RWPE2 (cell line): ENCODE data around the gene TRIM26.
A peak's percentile ranks its signal among the peaks of the same experiment; 100 is the strongest.
"Not testable (repeated sequence)": the region's sequence is repeated elsewhere in the genome, so short reads cannot be mapped to it uniquely, and the experiment has no call there.

ENCODE experiments used
- ATAC-seq: fragments of 200-7000 bp; cut with Tn5 transposase; 3 replicates; pipeline ENCODE4 v1.9.1; 2021; ENCODE audit warnings: low read depth
- DNase-seq: peaks from one replicate; pipeline ENCODE4 v3.0.0-alpha.2; 2020; ENCODE audit warnings: low spot score
- H3K27ac ChIP-seq: fragments of 450-650 bp; 2 replicates; pipeline ENCODE4 v1.5.1; 2017; ENCODE audit warnings: mild to moderate bottlenecking; ENCODE audit not compliant: poor library complexity, severe bottlenecking
- H3K27me3 ChIP-seq: fragments of 250-450 bp; sonication (Bioruptor Pico); 2 replicates; pipeline ENCODE4 v1.5.1; 2021; ENCODE audit warnings: mild to moderate bottlenecking, moderate library complexity; ENCODE audit not compliant: insufficient read depth, poor library complexity, severe bottlenecking
- H3K36me3 ChIP-seq: fragments of 250-450 bp; sonication (Bioruptor Pico); 2 replicates; pipeline ENCODE4 v1.5.1; 2020; ENCODE audit warnings: low read depth, mild to moderate bottlenecking, moderate library complexity
- H3K4me1 ChIP-seq: fragments of 250-450 bp; sonication (Bioruptor Pico); 2 replicates; pipeline ENCODE4 v1.5.1; 2021; ENCODE audit warnings: mild to moderate bottlenecking, moderate library complexity; ENCODE audit not compliant: insufficient read depth, poor library complexity, severe bottlenecking
- H3K4me3 ChIP-seq: fragments of 250-450 bp; sonication (Bioruptor Pico); 2 replicates; pipeline ENCODE4 v1.5.1; 2021; ENCODE audit warnings: mild to moderate bottlenecking, moderate library complexity; ENCODE audit not compliant: severe bottlenecking
- H3K9me3 ChIP-seq: fragments of 250-450 bp; sonication (Bioruptor Pico); 2 replicates; pipeline ENCODE4 v1.5.1; 2021; ENCODE audit warnings: mild to moderate bottlenecking, moderate library complexity; ENCODE audit not compliant: severe bottlenecking
- TF ChIP-seq, protein P1 (sequence below): fragments of 450-650 bp; IDR thresholded peaks from one replicate; pipeline ENCODE4 v1.5.1; 2017; ENCODE audit warnings: mild to moderate bottlenecking, moderate library complexity; ENCODE audit not compliant: poor library complexity, severe bottlenecking

Gene TRIM26

DNA sequence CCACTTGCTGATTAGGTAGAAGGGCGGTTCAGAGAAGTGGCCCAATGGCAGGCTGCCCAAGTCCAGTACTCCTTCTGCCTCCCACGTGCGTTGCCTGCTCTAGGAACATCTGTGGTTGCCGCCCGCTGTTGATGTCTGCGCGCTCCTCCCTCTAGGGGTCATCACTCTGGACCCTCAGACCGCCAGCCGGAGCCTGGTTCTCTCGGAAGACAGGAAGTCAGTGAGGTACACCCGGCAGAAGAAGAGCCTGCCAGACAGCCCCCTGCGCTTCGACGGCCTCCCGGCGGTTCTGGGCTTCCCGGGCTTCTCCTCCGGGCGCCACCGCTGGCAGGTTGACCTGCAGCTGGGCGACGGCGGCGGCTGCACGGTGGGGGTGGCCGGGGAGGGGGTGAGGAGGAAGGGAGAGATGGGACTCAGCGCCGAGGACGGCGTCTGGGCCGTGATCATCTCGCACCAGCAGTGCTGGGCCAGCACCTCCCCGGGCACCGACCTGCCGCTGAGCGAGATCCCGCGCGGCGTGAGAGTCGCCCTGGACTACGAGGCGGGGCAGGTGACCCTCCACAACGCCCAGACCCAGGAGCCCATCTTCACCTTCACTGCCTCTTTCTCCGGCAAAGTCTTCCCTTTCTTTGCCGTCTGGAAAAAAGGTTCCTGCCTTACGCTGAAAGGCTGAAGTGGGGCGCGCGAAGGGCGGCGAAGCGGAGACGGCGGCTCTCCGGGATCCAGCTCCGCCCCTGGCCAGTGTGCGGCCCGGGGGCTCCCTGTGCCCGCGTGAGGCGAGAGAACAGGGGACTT is 41.3 kb downstream of the TRIM26 start:
- H3K27me3 ChIP-seq, result peaks cover 38% of the 10 kb centered on the region

DNA sequence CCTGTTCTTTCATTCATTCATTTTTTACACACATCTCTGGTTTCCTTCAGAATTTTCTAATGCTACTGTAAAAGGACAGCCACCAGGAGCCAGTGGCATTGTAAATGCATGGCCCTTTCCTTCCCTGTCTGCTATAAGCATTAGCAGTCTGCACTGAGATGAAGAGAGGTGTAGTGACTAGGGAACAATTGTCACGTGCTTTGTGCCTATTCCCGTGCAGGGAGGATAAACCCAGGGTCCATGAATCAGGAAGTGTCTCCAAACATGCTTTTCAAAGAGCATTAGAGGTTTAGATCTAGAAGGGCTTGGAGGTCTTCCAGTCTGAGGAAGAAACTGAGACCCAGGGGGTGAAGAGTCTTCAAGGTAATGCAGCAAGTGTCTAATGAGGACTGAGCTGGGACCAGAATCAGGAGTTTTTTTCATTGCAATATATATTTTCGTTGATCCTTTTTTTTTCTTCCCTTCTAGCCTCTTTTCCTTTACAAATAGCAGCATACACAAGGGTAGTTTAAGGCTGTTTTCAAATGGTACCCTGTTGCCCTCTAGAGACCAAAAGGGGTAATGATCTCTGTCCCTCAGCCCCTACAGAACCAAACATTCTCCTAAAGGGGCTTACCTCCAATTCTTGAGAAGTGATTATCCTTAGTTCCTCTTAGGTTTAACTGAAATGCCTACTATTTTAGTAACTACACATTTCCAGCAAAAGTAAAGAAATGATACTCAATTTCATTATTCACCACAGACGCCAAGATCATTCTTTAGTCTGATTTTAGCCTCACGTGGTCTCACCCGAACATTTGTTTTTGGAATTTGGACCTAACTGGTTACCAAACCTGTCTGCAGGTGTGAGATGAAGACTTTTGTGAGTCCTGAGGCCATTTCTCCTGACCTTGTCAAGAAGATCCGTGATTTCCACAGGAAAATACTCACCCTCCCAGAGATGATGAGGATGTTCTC is 43.3 kb downstream of the TRIM26 start:
- no peaks in the 10 kb centered on the region for H3K4me1 ChIP-seq
- ATAC-seq (peak; percentile 88), DNase-seq (no peak)
- no peaks in the 10 kb centered on the region for H3K9me3 ChIP-seq
- no peak overlapping the region for H3K27ac ChIP-seq
- H3K4me3 ChIP-seq, result no peak overlapping the region
- TF ChIP-seq, protein P1, sequence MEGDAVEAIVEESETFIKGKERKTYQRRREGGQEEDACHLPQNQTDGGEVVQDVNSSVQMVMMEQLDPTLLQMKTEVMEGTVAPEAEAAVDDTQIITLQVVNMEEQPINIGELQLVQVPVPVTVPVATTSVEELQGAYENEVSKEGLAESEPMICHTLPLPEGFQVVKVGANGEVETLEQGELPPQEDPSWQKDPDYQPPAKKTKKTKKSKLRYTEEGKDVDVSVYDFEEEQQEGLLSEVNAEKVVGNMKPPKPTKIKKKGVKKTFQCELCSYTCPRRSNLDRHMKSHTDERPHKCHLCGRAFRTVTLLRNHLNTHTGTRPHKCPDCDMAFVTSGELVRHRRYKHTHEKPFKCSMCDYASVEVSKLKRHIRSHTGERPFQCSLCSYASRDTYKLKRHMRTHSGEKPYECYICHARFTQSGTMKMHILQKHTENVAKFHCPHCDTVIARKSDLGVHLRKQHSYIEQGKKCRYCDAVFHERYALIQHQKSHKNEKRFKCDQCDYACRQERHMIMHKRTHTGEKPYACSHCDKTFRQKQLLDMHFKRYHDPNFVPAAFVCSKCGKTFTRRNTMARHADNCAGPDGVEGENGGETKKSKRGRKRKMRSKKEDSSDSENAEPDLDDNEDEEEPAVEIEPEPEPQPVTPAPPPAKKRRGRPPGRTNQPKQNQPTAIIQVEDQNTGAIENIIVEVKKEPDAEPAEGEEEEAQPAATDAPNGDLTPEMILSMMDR, result peak; percentile 89
- H3K36me3 ChIP-seq, result no peaks in the 10 kb centered on the region
- H3K27me3 ChIP-seq, result peaks cover 31% of the 10 kb centered on the region

More for the DNA sequence above, 41.3 kb downstream of the TRIM26 start:
- TF ChIP-seq, protein P1, result no peak
- Histone ChIP-seq H3K4me3 (no peak overlapping the region), H3K9me3 (no peaks in the 10 kb centered on the region), H3K4me1 (no peaks in the 10 kb centered on the region), H3K36me3 (no peaks in the 10 kb centered on the region), H3K27ac (no peak overlapping the region)
- DNase-seq, result no peak
- peak; percentile 46; the same call in 2 of the 3 replicates for ATAC-seq

DNA sequence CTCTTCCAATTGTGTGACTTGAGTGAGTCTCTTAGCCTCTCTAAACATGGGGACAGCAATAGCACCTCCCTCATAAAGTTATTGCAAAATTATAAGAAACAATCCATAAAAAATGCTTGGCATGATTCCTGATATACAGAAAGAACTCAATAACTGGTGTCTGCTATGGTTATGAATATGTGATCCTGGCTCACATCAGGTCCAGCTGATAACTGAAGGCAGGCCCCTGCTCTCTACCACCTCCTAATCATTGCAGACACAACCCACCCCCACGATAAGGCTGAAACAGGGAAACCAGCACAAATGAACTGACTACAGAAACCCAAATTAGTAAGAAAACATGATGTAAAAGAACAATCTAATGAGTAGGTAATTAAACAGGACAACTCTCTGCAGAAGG is 44.5 kb downstream of the TRIM26 start:
- TF ChIP-seq, protein P1, result no peak
- Histone ChIP-seq H3K27me3 (peaks cover 31% of the 10 kb centered on the region), H3K4me3 (no peak overlapping the region), H3K4me1 (no peaks in the 10 kb centered on the region), H3K27ac (no peak overlapping the region), H3K36me3 (no peaks in the 10 kb centered on the region), H3K9me3 (no peaks in the 10 kb centered on the region)
- DNase-seq (no peak), ATAC-seq (no peak)

DNA sequence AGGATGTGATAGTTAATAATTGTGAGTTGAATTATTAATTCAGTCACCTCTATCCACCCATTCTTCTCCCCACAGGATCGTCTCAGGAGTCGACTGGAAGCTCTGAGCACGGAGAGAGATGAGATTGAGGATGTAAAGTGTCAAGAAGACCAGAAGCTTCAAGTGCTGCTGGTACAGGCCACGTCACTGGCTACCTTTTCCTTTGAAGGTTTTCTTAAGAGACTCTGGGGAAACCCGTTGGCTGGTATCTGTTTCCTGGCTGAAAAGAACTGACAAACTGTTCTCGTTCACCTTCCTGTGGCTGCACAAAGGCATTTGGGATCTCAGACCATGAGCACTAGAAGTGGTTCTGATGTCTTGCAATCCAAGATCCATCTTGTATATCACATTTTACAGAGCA is 46.1 kb downstream of the TRIM26 start:
- ATAC-seq (no peak), DNase-seq (no peak)
- Histone ChIP-seq H3K27me3 (peaks cover 17% of the 10 kb centered on the region), H3K4me3 (no peak overlapping the region), H3K27ac (no peak overlapping the region), H3K36me3 (no peaks in the 10 kb centered on the region), H3K4me1 (peaks cover 6% of the 10 kb centered on the region), H3K9me3 (no peaks in the 10 kb centered on the region)
- TF ChIP-seq, protein P1, result no peak

DNA sequence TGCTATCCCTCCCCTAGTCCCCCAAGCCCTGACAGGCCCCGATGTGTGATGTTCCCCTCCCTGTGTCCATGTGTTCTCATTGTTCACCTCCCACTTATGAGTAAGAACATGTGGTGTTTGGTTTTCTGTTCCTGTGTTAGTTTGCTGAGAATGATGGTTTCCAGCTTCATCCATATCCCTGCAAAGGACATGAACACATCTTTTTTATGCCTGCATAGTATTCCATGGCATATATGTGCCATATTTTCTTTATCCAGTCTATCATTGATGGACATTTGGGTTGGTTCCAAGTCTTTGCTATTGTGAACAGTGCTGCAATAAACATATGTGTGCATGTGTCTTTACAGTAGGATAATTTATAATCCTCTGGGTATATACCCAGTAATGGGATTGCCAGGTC is 48.0 kb downstream of the TRIM26 start:
- ATAC-seq, H3K27ac ChIP-seq, H3K4me3 ChIP-seq, H3K36me3 ChIP-seq, H3K4me1 ChIP-seq, H3K27me3 ChIP-seq, H3K9me3 ChIP-seq, DNase-seq: not testable (repeated sequence)
